Nephron (organoid): ENCODE results near the gene YWHAG.
A peak's percentile ranks its signal among the peaks of the same experiment; 100 is the strongest.

Experiments
- H3K27ac Mint-ChIP-seq, 3 experiments: 2 replicates each; pipeline ENCODE4 v1.8.0; 2020; ENCODE audit warnings: mixed read lengths in 3 of 3, mild to moderate bottlenecking in 2 of 3, moderate library complexity in 1 of 3
- H3K27me3 Mint-ChIP-seq: 2 replicates; pipeline ENCODE4 v1.8.0; 2021; ENCODE audit warnings: low read depth, mild to moderate bottlenecking, moderate library complexity, mixed read lengths
- H3K36me3 Mint-ChIP-seq: 2 replicates; pipeline ENCODE4 v1.8.0; 2020; ENCODE audit warnings: low read depth, mixed read lengths
- H3K4me1 Mint-ChIP-seq: 2 replicates; pipeline ENCODE4 v1.8.0; 2020; ENCODE audit warnings: mixed read lengths
- H3K4me3 Mint-ChIP-seq, 3 experiments: 2 replicates each; pipeline ENCODE4 v1.8.0; 2020; ENCODE audit warnings: mild to moderate bottlenecking in 3 of 3, mixed read lengths in 3 of 3, moderate library complexity in 2 of 3
- H3K9me3 Mint-ChIP-seq: 2 replicates; pipeline ENCODE4 v1.8.0; 2020; ENCODE audit warnings: mixed read lengths
- TF ChIP-seq, protein P1 (sequence below), 3 experiments: fragments of 200-600 bp; sonication (generic); IDR thresholded peaks; one replicate each; pipeline ENCODE4 v1.5.0; 2021; ENCODE audit warnings: antibody characterized with exemption in 3 of 3; ENCODE audit not compliant: unreplicated experiment in 3 of 3

The YWHAG gene

DNA sequence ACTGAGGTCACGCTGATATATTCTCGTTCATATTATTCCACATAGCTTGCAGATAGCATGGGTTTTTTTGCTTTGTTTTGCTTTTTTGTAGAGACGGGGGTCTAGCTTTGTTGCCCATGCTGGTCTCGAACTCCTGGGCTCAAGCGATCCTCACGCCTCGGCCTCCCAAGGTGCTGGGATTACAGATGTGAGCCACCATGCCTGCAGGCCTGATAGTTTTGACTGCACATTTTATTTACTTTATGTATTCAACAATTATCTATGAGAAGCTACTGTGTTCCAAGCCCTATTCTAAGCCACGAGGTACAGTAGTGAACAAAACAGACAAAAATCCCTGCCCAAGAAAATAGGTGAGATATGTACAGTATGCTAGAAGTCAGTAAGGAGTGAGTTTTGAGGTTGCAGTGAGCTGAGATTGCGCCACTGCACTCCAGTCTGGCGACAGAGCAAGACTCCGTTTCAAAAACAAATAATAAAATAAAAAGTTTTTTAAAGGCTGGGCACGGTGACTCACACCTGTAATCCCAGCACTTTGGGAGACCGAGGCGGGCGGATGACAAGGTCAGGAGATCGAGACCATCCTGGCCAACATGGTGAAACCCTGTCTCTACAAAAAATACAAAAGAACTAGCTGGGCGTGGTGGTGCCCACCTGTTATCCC is 1.3 kb upstream of the YWHAG start:
- peaks cover 56% of the 10 kb centered on the region for H3K4me1 Mint-ChIP-seq
- H3K9me3 Mint-ChIP-seq = no peaks in the 10 kb centered on the region
- TF ChIP-seq, protein P1, sequence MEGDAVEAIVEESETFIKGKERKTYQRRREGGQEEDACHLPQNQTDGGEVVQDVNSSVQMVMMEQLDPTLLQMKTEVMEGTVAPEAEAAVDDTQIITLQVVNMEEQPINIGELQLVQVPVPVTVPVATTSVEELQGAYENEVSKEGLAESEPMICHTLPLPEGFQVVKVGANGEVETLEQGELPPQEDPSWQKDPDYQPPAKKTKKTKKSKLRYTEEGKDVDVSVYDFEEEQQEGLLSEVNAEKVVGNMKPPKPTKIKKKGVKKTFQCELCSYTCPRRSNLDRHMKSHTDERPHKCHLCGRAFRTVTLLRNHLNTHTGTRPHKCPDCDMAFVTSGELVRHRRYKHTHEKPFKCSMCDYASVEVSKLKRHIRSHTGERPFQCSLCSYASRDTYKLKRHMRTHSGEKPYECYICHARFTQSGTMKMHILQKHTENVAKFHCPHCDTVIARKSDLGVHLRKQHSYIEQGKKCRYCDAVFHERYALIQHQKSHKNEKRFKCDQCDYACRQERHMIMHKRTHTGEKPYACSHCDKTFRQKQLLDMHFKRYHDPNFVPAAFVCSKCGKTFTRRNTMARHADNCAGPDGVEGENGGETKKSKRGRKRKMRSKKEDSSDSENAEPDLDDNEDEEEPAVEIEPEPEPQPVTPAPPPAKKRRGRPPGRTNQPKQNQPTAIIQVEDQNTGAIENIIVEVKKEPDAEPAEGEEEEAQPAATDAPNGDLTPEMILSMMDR (IDR thresholded peaks at IDR 0.05; ENCODE audit: unreplicated experiment in 3 of 3) = no peak
- peak overlapping the region; percentile 94 to 98 (median 97) for H3K27ac Mint-ChIP-seq
- peaks cover 24% of the 10 kb centered on the region for H3K36me3 Mint-ChIP-seq
- H3K27me3 Mint-ChIP-seq = no peaks in the 10 kb centered on the region
- H3K4me3 Mint-ChIP-seq = peak overlapping the region; percentile 88 to 96 (median 88)

DNA sequence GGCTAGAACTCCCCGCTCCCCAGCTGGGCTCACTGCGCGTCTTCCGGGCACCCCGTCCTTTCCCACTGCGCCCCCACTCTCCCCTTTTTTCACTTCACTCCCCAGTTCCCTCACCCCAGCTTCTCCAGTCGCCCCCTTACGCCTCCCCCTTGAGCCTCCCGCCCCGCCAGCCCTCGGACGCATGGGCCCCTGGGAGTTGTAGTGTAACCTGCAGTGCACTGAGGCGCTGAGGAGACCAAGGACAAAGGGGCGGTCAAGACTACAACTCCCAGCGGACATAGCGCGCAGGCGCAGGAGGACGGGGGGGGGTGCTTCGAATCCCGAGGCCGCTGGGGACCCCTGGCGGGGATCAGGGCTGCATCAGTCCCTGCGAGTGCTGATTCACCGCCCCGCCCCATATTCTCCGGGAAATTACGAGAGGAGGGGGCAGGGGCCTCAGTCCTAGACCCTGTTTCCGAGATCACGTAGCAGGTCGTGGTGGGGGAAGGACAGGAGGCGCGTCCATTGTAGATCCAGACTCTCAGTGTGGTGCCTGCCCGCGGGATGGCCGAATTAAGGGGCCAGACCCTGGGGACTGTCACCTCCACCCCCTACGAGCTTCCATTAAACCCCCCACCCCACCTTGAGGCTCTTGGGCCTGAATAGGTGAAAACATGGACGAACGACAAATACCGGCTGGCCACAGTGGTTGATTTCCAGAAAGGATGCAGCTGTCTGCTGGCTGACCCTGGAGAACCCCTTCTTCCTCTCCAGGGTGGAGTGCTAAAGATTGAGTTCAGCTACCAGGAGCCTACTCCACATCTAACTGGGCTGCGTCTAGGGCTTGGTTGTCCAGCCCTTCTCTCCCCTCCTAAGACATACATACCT is 553 bp upstream of the YWHAG start:
- Mint-ChIP-seq H3K4me3 (peak overlapping the region; percentile 88 to 96 (median 88)), H3K27me3 (no peaks in the 10 kb centered on the region), H3K4me1 (peaks cover 55% of the 10 kb centered on the region)

DNA sequence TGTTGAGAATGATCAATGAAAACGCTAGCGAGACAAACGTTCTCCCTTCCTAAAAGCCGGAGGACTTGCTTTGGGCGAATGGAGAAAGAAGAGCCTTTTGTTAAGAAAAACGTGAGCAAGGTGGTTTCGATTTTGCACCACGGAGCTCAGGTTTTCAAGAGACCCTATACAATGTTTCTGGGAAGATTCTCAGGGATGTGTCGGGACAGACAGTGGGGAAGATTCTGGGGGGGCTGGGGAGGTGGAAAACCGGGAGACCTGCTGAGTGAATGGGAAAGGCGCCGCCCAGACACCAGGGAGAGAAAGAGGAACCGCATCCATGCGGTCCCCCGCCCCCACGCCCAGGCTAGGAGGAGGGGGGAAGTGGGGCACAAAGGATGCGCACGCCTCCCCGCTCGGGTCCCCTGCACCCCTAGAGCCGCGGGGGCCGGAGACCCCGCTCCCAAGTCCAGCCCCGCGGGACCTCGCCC is 745 bp downstream of the YWHAG start:
- H3K9me3 Mint-ChIP-seq = no peaks in the 10 kb centered on the region
- H3K4me3 Mint-ChIP-seq = peak overlapping the region; percentile 96 to 99 (median 97)
- H3K27ac Mint-ChIP-seq = peak overlapping the region; percentile 94 to 97 (median 97)
- H3K27me3 Mint-ChIP-seq = no peaks in the 10 kb centered on the region
- TF ChIP-seq, protein P1 (IDR thresholded peaks at IDR 0.05; ENCODE audit: unreplicated experiment in 3 of 3) = no peak
- H3K4me1 Mint-ChIP-seq = peaks cover 47% of the 10 kb centered on the region
- H3K36me3 Mint-ChIP-seq = peaks cover 31% of the 10 kb centered on the region

More for the DNA sequence above, 553 bp upstream of the YWHAG start:
- peaks cover 31% of the 10 kb centered on the region for H3K36me3 Mint-ChIP-seq
- H3K27ac Mint-ChIP-seq = peak overlapping the region; percentile 94 to 98 (median 97)
- TF ChIP-seq, protein P1 (IDR thresholded peaks at IDR 0.05; ENCODE audit: unreplicated experiment in 3 of 3) = peak; percentile 80 to 84 (median 82)
- H3K9me3 Mint-ChIP-seq = no peaks in the 10 kb centered on the region

DNA sequence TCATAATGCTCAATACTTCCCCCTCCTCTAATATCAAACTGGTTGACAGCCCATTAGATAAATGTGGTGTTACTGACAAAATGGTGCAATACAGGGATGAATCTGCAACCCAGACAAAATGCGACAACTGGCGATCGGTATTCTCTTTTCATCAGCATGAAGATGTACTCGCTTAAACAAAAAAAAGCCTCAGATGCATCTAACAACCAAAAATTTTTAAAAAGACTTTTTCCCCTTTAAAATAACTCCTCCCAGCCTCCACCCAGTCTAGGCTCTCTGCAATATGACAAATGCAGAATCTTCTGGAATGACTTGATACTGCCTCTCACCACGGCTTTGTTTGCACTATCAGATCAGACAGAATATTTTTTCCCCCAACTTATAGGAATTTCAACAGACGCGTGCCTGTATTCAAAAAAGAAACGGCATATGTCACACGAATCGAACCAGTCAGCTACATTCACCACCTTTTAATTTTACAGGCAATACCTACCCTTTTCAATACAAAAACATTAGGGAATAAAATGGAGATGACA is 1.2 kb downstream of the YWHAG start:
- H3K9me3 Mint-ChIP-seq = no peaks in the 10 kb centered on the region
- TF ChIP-seq, protein P1 (IDR thresholded peaks at IDR 0.05; ENCODE audit: unreplicated experiment in 3 of 3) = no peak
- no peaks in the 10 kb centered on the region for H3K27me3 Mint-ChIP-seq
- peaks cover 42% of the 10 kb centered on the region for H3K4me1 Mint-ChIP-seq
- H3K27ac Mint-ChIP-seq = peak overlapping the region; percentile 94 to 97 (median 97)
- H3K36me3 Mint-ChIP-seq = peaks cover 36% of the 10 kb centered on the region
- peak overlapping the region; percentile 96 to 99 (median 97) for H3K4me3 Mint-ChIP-seq

DNA sequence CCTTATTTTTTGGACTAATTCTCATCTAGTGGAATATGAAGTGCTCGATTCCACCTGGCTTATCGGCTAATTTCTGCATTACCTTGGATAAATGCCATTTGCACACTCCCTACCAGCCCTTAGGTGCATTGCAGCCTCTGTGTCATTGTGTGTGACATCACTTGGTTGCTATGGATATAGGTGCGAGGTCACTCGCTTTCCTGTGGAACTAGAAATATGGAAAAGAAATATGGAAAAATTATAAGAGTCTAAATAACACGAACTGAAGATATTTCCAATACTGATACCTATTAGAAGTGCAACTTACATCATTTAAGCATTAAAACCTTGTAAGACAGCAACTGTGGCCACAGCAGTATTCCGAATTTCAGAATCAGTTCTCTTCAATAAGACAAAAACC is 2.0 kb downstream of the YWHAG start:
- TF ChIP-seq, protein P1 (IDR thresholded peaks at IDR 0.05; ENCODE audit: unreplicated experiment in 3 of 3) = no peak
- Mint-ChIP-seq H3K27me3 (no peaks in the 10 kb centered on the region), H3K4me1 (peaks cover 46% of the 10 kb centered on the region), H3K4me3 (peak overlapping the region; percentile 96 to 99 (median 97)), H3K9me3 (no peaks in the 10 kb centered on the region), H3K36me3 (peaks cover 43% of the 10 kb centered on the region), H3K27ac (peak overlapping the region; percentile 94 to 97 (median 97))
